Adrenal gland (tissue), 12 donors: Measurements from ENCODE around the gene MXRA8. TPM values are rescaled to one million over a fixed set of nuclear protein-coding genes. Genes with fewer than 3 reads are reported as not detected.
A peak's percentile ranks its signal among the peaks of the same experiment; 100 is the strongest.

ENCODE experiments used
- DNase-seq, 7 donors: peaks; one replicate each; pipeline ENCODE4 v3.0.0-alpha.2; 2019 to 2020
- H3K27ac ChIP-seq, 5 donors: fragments of 200-600 bp; sonication (generic) in 4 of 5; 1 replicate in 3 of 5; 2 replicates in 2 of 5; pipeline versions ENCODE4 v1.5.1 to v1.8.0; 2016 to 2020; ENCODE audit warnings: mild to moderate bottlenecking in 1 of 5
- H3K27me3 ChIP-seq: fragments of 200-600 bp; 2 replicates; pipeline ENCODE4 v1.8.0; 2021
- H3K36me3 ChIP-seq, 2 donors: fragments of 200-600 bp; replicated peaks in 1 of 2; 1 replicate in 1 of 2; 2 replicates in 1 of 2; pipeline versions ENCODE4 v1.5.1 to v1.8.0; 2018 to 2022
- H3K4me1 ChIP-seq, 2 donors: fragments of 200-600 bp; replicated peaks in 1 of 2; 1 replicate in 1 of 2; 2 replicates in 1 of 2; pipeline versions ENCODE4 v1.5.1 to v1.8.0; 2018 to 2021
- H3K4me3 ChIP-seq, 4 donors: fragments of 200-600 bp; sonication (generic) in 3 of 4; one replicate each; pipeline ENCODE4 v1.5.1; 2016 to 2018
- H3K9me3 ChIP-seq, 3 donors: fragments of 200-600 bp; sonication (generic) in 1 of 3; replicated peaks in 1 of 3; 1 replicate in 2 of 3; 2 replicates in 1 of 3; pipeline versions ENCODE4 v1.5.1 to v1.8.0; 2016 to 2021
- CTCF ChIP-seq, 6 experiments: fragments of 450-650 bp in 4 of 6; fragments of 200-600 bp in 2 of 6; sonication (generic) in 1 of 6; IDR thresholded peaks; 1 replicate in 5 of 6; 2 replicates in 1 of 6; pipeline versions ENCODE4 v1.5.1 to v1.8.0; 2016 to 2021; ENCODE audit warnings: antibody characterized with exemption in 6 of 6, mild to moderate bottlenecking in 2 of 6, moderate library complexity in 1 of 6
- POLR2A ChIP-seq, 2 donors: fragments of 450-650 bp; IDR thresholded peaks; one replicate each; pipeline ENCODE4 v1.6.1; 2017; ENCODE audit warnings: antibody characterized with exemption in 2 of 2, mild to moderate bottlenecking in 2 of 2, moderate library complexity in 1 of 2
- WGBS, 4 donors: extraction: QIAGEN DNeasy Blood & Tissue Kit in 2 of 4; methylation state at CpG; one replicate each; pipeline versions ENCODE4 v1.1.5 to v1.1.7; 2013 to 2017; 5-methylcytosine and 5-hydroxymethylcytosine counted together
- intact Hi-C, 2 donors: fragments of 100-400 bp; cut with DNase I; formaldehyde crosslinking; loops; one replicate each; pipeline versions ENCODE4 v1.14.1 to v1.15.0; 2022 to 2023
- polyA plus RNA-seq, 3 donors: library from polyadenylated mRNA; stranded (reverse); fragments of 200-250 nt in 2 of 3; fragments of 350-450 nt in 1 of 3; fragmentation: Illumina TruSeq in 1 of 3; extraction: RNeasy Lipid Tissue Mini Kit (QIAGEN cat#74804) in 1 of 3; gene quantifications; one replicate each; pipeline ENCODE4 v1.2.3, GENCODE V29; 2013 to 2014
- total RNA-seq, 9 donors: library from RNA; depleted of rRNA in 4 of 9; stranded (reverse); fragments of >200 nt in 4 of 9; fragments of 120-200 nt in 1 of 9; fragmentation: NEBNext Ultra II Directional in 1 of 9; extraction: Animal tissue kit (Norgen Biotek cat#: 25700) in 1 of 9; gene quantifications; one replicate each; pipeline versions ENCODE4 v1.1.0 to v1.2.4, GENCODE V29; 2013 to 2023
- donor health status: healthy with polysubstance abuse.
- donor health status: Bipolar disorder and iron deficiency.
- donor health status: DM: yes; HTN: yes; CAD: no.
- donor health status: DM: no; HTN: no; CAD: no.
- donor health status: DM: no; HTN: no; CAD: no.
- donor health status: DM: yes; HTN: yes; CAD: no.

Gene MXRA8
- total and polyA plus RNA-seq, 12 donors = 8.4 to 104 (median 46.6) TPM

GRCh38 chr1:1326075-1326605 is 32.2 kb downstream of the MXRA8 start:
- DNase-seq = no peak
- no peak for TF ChIP-seq POLR2A (IDR thresholded peaks at IDR 0.05)
- no peak for TF ChIP-seq CTCF (IDR thresholded peaks at IDR 0.05)
- WGBS, 4 donors = 57 to 71% (median 61%) methylated on average over 8 of the region's 8 CpGs
- peaks cover 6 to 37% of the 10 kb centered on the region in 2 donors for H3K4me1 ChIP-seq
- no peaks in the 10 kb centered on the region for H3K9me3 ChIP-seq
- intact Hi-C loops = no loop called here
- peaks cover 0 to 19% of the 10 kb centered on the region in 2 donors for H3K36me3 ChIP-seq
- H3K27me3 ChIP-seq = no peaks in the 10 kb centered on the region
- peak overlapping the region in 1 of 5 donors; percentile 89 for H3K27ac ChIP-seq
- H3K4me3 ChIP-seq = no peak overlapping the region

DNA sequence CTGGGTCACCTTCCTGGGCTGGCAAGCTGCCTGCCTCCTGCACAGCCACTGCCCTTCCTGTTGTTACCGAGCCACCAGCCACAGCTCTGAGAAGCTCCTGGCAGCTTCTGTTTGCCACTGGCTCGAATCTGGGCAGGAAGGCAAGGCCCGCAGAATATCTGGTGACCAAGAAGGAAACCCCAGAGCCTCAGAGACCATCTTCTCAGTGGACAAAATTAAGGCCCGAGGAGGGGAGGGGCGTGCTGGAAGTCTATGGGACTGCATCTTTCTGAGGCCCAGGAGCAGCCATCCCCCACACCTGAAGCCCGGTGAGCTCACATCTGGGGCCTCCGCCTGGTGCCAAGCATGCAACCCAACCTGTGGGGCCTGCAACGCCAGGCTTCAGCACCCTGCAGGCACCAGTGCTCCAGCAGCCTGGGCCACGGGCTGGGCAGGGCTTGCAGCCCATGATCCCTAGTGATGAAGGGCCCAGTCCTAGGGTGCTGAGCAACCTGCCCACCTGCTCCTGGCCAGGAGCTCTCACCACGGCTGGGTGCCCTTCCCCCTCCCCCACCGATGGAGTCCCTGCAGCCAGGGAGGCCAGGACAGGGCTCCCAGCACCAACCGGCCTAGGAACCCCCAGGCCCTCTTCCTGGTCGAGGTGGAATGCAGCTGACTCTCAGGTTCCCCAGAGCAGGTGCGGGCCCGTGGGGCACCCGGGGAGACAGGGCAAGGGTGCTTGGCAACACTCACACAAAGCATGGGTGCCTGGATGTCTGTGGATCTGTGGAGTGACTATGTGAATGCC is 32.9 kb downstream of the MXRA8 start:
- peak overlapping the region; percentile 43 to 89 (median 76) for H3K27ac ChIP-seq
- 5 to 40% (median 30%) methylated on average over 7 to 16 of the region's 16 CpGs for WGBS, 4 donors
- H3K36me3 ChIP-seq = peaks cover 0 to 21% of the 10 kb centered on the region in 2 donors
- H3K4me1 ChIP-seq = peaks cover 6 to 34% of the 10 kb centered on the region in 2 donors
- H3K4me3 ChIP-seq = peak overlapping the region; percentile 71 to 84 (median 80)
- H3K27me3 ChIP-seq = no peaks in the 10 kb centered on the region
- TF ChIP-seq POLR2A (IDR thresholded peaks at IDR 0.05) = no peak
- no peak for TF ChIP-seq CTCF (IDR thresholded peaks at IDR 0.05)
- intact Hi-C loops = no loop called here
- DNase-seq = peak in 6 of 7 donors; percentile 63 to 84 (median 79)
- no peaks in the 10 kb centered on the region for H3K9me3 ChIP-seq

DNA sequence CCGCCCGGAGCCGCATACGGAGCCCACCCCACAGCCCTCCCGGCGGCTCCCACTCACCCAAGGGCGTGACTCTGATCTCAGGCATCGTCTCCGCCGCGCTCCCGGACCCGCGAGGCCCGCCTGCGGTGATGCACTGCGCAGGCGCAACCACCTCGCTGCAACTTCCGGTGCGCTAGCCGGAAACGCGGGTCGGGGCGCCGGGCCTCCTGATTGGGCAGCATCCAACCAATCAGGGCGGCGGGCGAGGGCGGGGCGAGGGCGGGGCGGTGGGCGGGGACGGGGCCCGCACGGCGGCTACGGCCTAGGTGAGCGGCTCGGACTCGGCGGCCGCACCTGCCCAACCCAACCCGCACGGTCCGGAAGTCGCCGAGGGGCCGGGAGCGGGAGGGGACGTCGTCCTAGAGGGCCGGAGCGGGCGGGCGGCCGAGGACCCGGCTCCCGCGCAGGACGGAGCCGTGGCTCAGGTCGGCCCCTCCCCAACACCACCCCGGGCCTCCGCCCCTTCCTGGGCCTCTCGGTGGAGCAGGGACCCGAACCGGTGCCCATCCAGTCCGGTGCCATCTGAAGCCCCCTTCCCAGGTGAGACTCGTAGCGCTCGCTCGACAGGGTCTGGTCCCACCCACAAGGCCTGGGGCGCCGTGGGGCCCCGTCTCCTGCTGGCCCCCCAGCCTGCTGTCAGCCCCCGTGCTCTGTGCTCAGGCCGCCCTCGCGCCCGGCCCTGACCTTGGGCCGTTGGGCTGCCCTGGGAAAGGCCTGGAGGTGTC is 33.6 kb downstream of the MXRA8 start, which contains the start of the genes CPTP and INTS11:
Gene CPTP, plus strand, starts transcription at position 279 of the 764 bp plus-strand sequence. CDS start 2,109 bp downstream, outside the sequence.
Gene INTS11, minus strand, starts transcription at position 137 of the 764 bp plus-strand sequence. Its CDS starts 52 bp downstream, at position 85.
- Histone ChIP-seq H3K27ac (peak within 1 kb of the TSS; percentile 43 to 89 (median 76)), H3K36me3 (peaks cover 0 to 27% of the 10 kb centered on the region in 2 donors), H3K27me3 (no peaks in the 10 kb centered on the region), H3K9me3 (no peaks in the 10 kb centered on the region), H3K4me1 (peaks cover 6 to 33% of the 10 kb centered on the region in 2 donors), H3K4me3 (peak within 1 kb of the TSS; percentile 71 to 84 (median 80))
- 0 to 1% (median 1%) methylated on average over 1 to 84 of the region's 84 CpGs; no CpG with 5 or more reads in 1 of the 4 donors for WGBS, 4 donors
- intact Hi-C loops = no loop called here
- TF ChIP-seq POLR2A (IDR thresholded peaks at IDR 0.05) = peak; percentile 35 to 73
- TF ChIP-seq CTCF (IDR thresholded peaks at IDR 0.05) = no peak
- DNase-seq = peak; percentile 94 to 97 (median 96)
